ENCODE measurements around the gene MMP1. TPM values are rescaled to one million over a fixed set of nuclear protein-coding genes. Genes with fewer than 3 reads are reported as not detected.

Gene MMP1
- total RNA-seq, 1 experiment from 2014 or later, result 0.35 TPM

DNA sequence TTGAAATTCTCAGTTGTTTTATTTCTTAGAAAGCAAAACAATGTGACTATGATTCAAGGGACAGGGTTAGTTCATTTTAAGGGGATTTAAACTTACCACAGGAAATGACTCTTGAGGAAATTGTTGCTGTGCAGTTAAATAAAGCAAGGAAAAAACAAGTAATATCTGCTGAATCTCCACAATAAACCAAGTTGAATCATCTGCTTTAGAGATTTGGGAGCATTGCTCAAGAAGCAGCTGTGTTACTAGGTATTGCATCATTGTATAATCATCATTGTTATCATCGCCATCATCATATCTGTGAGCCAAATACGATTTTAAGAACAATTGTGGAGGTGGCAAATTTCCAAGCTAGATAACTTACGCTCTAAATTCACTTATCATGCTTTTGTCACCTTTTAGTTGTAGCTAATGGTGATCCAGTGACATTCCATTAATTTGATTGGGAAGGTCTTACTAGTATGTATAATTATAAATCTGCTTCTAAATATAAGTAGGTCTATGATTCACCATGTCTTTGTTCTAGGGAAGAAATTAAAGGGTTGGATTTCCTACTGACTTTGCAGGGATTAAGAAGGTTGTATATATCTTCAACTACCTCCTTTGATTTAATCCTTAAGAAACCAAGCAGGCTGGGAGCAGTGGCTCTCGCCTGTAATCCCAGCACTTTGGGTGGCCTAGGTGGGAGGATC lies 37.5 kb downstream of the MMP1 start:
- H3K36me3 Mint-ChIP-seq (ENCODE audit: insufficient read depth, unreplicated experiment), result no peaks in the 10 kb centered on the region
- intact Hi-C loops (cut with micrococcal nuclease), result no loop called here
- DNase-seq (ENCODE audit: unreplicated experiment), result peak; percentile 80
- CTCF ChIA-PET, result interaction anchor here (0.7 kb wide), 1 partner anchor 649 kb away, joined by 6 read pairs; no protein-coding TSS in a partner anchor
- TSS peak; percentile 67 for BruUV-seq (replicated peaks)
- H3K4me3 Mint-ChIP-seq (ENCODE audit: unreplicated experiment), result no peak overlapping the region
- peak overlapping the region; percentile 57 for H3K27ac Mint-ChIP-seq (ENCODE audit: low read depth, unreplicated experiment)
- H3K4me1 Mint-ChIP-seq (ENCODE audit: insufficient read depth, unreplicated experiment), result peaks cover 22% of the 10 kb centered on the region
- POLR2A ChIA-PET, result interaction anchor here (0.7 to 2.1 kb wide), 11 partner anchors 9 to 91 kb away, joined by 3 to 11 read pairs (median 3); partner anchors contain the start of gene MMP10
- H3K9me3 Mint-ChIP-seq (ENCODE audit: unreplicated experiment), result no peaks in the 10 kb centered on the region
- TF ChIP-seq, protein P1, sequence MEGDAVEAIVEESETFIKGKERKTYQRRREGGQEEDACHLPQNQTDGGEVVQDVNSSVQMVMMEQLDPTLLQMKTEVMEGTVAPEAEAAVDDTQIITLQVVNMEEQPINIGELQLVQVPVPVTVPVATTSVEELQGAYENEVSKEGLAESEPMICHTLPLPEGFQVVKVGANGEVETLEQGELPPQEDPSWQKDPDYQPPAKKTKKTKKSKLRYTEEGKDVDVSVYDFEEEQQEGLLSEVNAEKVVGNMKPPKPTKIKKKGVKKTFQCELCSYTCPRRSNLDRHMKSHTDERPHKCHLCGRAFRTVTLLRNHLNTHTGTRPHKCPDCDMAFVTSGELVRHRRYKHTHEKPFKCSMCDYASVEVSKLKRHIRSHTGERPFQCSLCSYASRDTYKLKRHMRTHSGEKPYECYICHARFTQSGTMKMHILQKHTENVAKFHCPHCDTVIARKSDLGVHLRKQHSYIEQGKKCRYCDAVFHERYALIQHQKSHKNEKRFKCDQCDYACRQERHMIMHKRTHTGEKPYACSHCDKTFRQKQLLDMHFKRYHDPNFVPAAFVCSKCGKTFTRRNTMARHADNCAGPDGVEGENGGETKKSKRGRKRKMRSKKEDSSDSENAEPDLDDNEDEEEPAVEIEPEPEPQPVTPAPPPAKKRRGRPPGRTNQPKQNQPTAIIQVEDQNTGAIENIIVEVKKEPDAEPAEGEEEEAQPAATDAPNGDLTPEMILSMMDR (IDR thresholded peaks at IDR 0.05; ENCODE audit: unreplicated experiment), result no peak
- no peaks in the 10 kb centered on the region for H3K27me3 Mint-ChIP-seq (ENCODE audit: insufficient read depth, unreplicated experiment)

DNA sequence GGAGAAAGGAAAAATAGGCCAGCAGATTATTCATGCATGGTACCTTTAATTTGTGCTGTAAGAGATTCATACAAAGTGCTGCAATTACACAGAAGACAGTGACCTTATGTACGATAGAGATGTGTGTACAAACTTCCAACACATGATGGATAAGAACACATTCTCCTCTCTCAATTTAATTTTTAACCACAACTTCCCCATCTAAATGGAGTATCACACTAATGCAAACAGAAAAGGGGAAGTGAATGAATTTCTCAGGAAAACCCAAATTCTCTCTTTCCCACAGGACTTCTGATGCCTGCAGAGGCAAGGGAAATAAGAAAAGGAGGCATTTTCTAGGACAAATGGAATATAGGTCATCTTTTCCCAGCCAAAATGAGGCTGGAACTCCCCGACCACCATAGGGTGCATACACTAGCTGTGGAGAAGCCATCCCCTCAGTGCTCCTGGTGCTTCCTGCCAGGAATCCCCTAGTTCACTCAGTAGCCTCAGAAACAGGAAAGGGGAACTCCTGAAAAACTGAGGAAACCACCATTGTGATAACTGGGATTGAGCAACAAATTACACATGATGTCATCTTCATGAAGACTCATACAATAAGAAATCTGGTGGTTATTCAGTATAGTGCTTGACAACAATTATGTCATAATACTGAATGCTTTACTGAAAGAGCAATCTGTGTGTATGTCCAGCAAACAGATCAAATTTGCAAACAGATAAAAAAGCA lies 40.0 kb downstream of the MMP1 start:
- H3K4me1 Mint-ChIP-seq (ENCODE audit: insufficient read depth, unreplicated experiment), result peaks cover 16% of the 10 kb centered on the region
- BruUV-seq (replicated peaks), result no TSS peak
- no peaks in the 10 kb centered on the region for H3K36me3 Mint-ChIP-seq (ENCODE audit: insufficient read depth, unreplicated experiment)
- H3K27me3 Mint-ChIP-seq (ENCODE audit: insufficient read depth, unreplicated experiment), result peaks cover 11% of the 10 kb centered on the region
- H3K27ac Mint-ChIP-seq (ENCODE audit: low read depth, unreplicated experiment), result no peak overlapping the region
- H3K4me3 Mint-ChIP-seq (ENCODE audit: unreplicated experiment), result no peak overlapping the region
- H3K9me3 Mint-ChIP-seq (ENCODE audit: unreplicated experiment), result no peaks in the 10 kb centered on the region
- DNase-seq (ENCODE audit: unreplicated experiment), result peak; percentile 25
- TF ChIP-seq, protein P1 (IDR thresholded peaks at IDR 0.05; ENCODE audit: unreplicated experiment), result no peak
- intact Hi-C loops (cut with micrococcal nuclease), result no loop called here
- CTCF ChIA-PET, result interaction anchor here (0.6 kb wide), 1 partner anchor 10 kb away, joined by 3 read pairs; no protein-coding TSS in a partner anchor
- POLR2A ChIA-PET, result interaction anchor here (0.7 to 0.9 kb wide), 3 partner anchors 8 to 188 kb away, joined by 3 to 5 read pairs (median 5); no protein-coding TSS in a partner anchor

DNA sequence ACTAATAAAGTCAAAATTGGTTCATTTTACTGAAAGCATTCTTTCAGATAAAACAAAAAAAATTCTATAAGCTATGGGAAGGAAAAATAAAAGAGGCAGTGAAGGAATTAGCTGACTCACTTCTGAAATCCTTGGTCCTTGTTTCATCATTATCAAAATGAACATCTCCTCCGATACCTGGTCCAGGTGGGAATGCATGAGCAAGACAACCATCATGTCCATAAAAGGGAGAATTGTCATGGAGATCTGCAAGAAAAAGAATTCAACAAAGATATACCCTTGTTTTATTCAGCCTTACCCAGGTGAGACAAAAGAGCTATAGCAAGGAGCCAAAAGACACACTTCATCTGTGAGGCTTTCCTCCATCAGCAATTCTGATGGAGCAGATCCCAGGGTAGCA lies 44.7 kb downstream of the MMP1 start:
- no peak for DNase-seq (ENCODE audit: unreplicated experiment)
- CTCF ChIA-PET, result interaction anchor here (1.3 to 2.0 kb wide), 2 partner anchors 19 to 31 kb away, joined by 4 to 12 read pairs; no protein-coding TSS in a partner anchor
- H3K27me3 Mint-ChIP-seq (ENCODE audit: insufficient read depth, unreplicated experiment), result peaks cover 11% of the 10 kb centered on the region

More for the DNA sequence above, 44.7 kb downstream of the MMP1 start:
- no peak overlapping the region for H3K27ac Mint-ChIP-seq (ENCODE audit: low read depth, unreplicated experiment)
- H3K4me3 Mint-ChIP-seq (ENCODE audit: unreplicated experiment), result no peak overlapping the region
- TF ChIP-seq, protein P1 (IDR thresholded peaks at IDR 0.05; ENCODE audit: unreplicated experiment), result no peak
- intact Hi-C loops (cut with micrococcal nuclease), result no loop called here
- H3K36me3 Mint-ChIP-seq (ENCODE audit: insufficient read depth, unreplicated experiment), result no peaks in the 10 kb centered on the region
- H3K4me1 Mint-ChIP-seq (ENCODE audit: insufficient read depth, unreplicated experiment), result peaks cover 1% of the 10 kb centered on the region
- POLR2A ChIA-PET, result no interaction called here
- no peaks in the 10 kb centered on the region for H3K9me3 Mint-ChIP-seq (ENCODE audit: unreplicated experiment)
- no TSS peak for BruUV-seq (replicated peaks)

All from MCF 10A (cell line).